A673 (cell line): ENCODE data around the gene FRY.

Experiments used
- EZH2 ChIP-seq: fragments of 200-600 bp; sonication (generic); IDR thresholded peaks from 2 replicates; pipeline ENCODE4 v1.6.1; 2017; ENCODE audit warnings: borderline replicate concordance, low read depth, mild to moderate bottlenecking, mixed read lengths, antibody characterized with exemption, low read length; ENCODE audit not compliant: poor library complexity, severe bottlenecking
- TF ChIP-seq, protein P1 (sequence below): fragments of 300-800, 200-600 bp; sonication (generic); conservative IDR thresholded peaks from 2 replicates; pipeline ENCODE4 v1.5.1; 2017; ENCODE audit warnings: low read depth, mild to moderate bottlenecking, antibody characterized with exemption, low read length, moderate library complexity, mixed read lengths

DNA sequence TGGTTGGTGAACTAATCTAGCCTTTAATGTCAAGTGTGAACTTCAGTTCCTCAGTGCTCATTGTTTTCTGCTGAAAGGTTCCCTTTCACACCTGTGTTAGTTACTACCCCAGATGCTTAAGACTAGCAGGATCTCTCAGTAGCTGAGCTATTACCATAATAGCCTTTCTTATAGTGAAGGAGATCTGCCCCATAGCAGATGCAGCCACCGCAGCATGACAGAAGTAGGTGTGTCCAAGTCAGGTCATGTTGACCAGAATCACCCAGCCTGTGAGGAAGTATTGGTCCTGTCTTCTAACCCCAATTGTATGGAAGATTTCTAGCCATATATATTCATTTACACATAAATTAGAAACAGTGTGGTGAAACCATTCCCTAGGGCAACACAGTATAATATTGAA, 246.3 kb downstream of the FRY start:
- TF ChIP-seq, protein P1, sequence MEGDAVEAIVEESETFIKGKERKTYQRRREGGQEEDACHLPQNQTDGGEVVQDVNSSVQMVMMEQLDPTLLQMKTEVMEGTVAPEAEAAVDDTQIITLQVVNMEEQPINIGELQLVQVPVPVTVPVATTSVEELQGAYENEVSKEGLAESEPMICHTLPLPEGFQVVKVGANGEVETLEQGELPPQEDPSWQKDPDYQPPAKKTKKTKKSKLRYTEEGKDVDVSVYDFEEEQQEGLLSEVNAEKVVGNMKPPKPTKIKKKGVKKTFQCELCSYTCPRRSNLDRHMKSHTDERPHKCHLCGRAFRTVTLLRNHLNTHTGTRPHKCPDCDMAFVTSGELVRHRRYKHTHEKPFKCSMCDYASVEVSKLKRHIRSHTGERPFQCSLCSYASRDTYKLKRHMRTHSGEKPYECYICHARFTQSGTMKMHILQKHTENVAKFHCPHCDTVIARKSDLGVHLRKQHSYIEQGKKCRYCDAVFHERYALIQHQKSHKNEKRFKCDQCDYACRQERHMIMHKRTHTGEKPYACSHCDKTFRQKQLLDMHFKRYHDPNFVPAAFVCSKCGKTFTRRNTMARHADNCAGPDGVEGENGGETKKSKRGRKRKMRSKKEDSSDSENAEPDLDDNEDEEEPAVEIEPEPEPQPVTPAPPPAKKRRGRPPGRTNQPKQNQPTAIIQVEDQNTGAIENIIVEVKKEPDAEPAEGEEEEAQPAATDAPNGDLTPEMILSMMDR: no peak
- TF ChIP-seq EZH2: no peak
